Measurements from ENCODE around the gene ZGPAT. TPM values are rescaled to one million over a fixed set of nuclear protein-coding genes. Genes with fewer than 3 reads are reported as not detected.

ZGPAT gene
- total RNA-seq, 6 experiments from 2014 or later: 18.7 to 68.9 (median 31.9) TPM

DNA sequence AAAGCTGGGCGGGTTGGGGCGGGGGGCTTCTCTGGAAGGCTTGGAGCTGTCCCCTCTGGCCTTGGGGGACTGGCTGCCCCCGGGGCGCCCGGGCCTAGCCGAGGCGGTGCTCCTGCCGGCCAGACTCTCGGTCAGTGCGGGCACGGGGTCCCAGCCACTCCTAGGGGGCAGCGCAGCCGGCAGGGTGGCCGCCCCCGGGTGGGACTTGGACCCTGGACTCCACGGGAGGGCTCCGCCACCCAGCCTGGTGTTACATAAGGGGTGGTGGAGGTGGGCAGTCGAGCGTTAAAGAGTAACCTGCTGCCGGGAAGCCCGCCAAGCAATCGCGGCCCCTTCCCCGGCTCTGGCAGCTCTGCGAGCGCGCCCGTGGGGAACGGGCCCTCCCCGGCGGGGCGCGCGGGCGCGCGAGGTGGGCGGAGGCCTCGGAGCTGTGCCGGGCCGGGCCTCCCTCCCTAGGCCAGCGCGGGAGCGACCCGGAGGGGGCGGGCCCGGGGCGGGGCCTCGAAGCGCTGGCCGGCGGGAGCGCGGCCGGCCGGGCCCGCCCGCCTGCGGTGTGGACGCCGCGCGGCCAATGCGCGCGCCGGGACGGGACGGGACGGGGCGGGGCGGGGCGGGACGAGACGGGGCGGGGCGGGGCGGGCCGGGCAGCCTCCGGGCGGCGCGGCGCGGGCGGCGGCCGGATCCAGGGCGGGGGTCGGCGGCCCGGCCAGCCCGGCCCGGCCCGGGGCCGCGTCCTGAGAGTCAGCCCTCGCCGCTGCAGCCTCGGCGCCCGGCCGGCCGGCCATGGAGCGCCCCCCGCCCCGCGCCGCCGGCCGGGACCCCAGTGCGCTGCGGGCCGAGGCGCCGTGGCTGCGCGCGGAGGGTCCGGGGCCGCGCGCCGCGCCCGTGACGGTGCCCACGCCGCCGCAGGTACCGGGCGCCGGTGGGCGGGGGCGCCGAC, 31.6 kb downstream of the ZGPAT start, which contains the start of gene SLC2A4RG:
Gene SLC2A4RG, plus strand, starts transcription at position 647 of the 940 bp plus-strand sequence. Its CDS starts 137 bp downstream, at position 784.
- Histone ChIP-seq H3K9me3 (no peaks in the 10 kb centered on the region), H3K4me3 (peak within 1 kb of the TSS; percentile 65 to 92 (median 75)), H3K27ac (peak within 1 kb of the TSS; percentile 59 to 92 (median 67)), H3K4me1 (peaks cover 0 to 28% (median 12%) of the 10 kb centered on the region in 4 donors), H3K36me3 (peaks cover 0 to 17% (median 7%) of the 10 kb centered on the region in 4 donors), H3K27me3 (no peaks in the 10 kb centered on the region)
- peak; percentile 12 for TF ChIP-seq POLR2A (IDR thresholded peaks at IDR 0.05)
- no peak for TF ChIP-seq CTCF (IDR thresholded peaks at IDR 0.05)
- 0% methylated on average over 3 of the region's 136 CpGs for WGBS (ENCODE audit: insufficient coverage, low coverage, low lambda C conversion rate, missing lambda C conversion rate)
- DNase-seq (peak; percentile 90 to 96 (median 95)), ATAC-seq (peak; percentile 26 to 58 (median 39))
- intact Hi-C loops (cut with DNase I): no loop called here

- Histone ChIP-seq H3K36me3 (peaks cover 0 to 17% (median 7%) of the 10 kb centered on the region in 4 donors), H3K4me1 (peaks cover 0 to 28% (median 12%) of the 10 kb centered on the region in 4 donors), H3K27ac (peak overlapping the region; percentile 41 to 92 (median 59)), H3K4me3 (peak overlapping the region; percentile 48 to 85 (median 68)), H3K9me3 (no peaks in the 10 kb centered on the region), H3K27me3 (no peaks in the 10 kb centered on the region)
- TF ChIP-seq POLR2A (IDR thresholded peaks at IDR 0.05) (no peak), CTCF (IDR thresholded peaks at IDR 0.05) (no peak)
- peak; percentile 51 to 75 (median 73) for DNase-seq
- intact Hi-C loops (cut with DNase I): no loop called here
- ATAC-seq: peak in 1 of 4 donors; percentile 1
- WGBS (ENCODE audit: insufficient coverage, low coverage, low lambda C conversion rate, missing lambda C conversion rate): 0% methylated on average over 9 of the region's 80 CpGs
Measured at GRCh38 chr20:63740070-63740626, 32.3 kb downstream of the ZGPAT start.

DNA sequence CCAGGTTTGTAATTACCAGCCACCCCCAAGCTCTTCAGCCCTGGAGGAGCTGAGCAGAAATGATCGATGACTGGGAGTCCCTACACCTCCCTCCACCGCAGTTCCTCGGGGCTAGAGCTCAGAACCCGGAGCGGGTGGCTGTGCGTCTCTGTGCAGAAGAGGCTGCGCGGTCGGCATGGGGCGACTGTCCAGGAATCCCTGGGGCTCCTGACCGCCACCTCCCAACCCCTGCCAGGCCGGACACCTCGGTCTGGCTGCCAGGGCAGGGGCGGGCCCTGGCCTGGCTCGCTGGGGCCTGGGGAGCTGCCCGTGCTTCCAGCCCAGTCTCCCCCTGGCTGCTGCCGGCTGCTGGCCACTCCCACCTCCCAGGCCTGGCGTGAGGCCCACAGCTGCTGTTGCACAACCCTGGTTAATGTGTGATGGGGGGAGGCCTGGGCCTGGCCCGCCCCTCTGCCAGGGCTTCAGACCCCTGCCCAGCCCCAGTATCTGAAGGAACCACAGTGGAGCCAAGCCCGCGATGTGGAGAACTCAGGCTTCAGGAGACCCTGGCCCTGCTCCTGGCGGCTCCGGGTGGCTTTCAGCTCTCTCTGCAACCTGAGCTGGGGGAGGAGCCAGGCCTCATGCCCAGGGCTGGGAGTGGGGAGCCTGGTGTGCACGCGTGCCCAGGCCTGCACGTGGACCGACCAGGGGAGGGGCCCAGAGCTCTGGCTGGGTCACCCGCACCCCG, 33.0 kb downstream of the ZGPAT start:
- H3K36me3 ChIP-seq: peaks cover 0 to 17% (median 7%) of the 10 kb centered on the region in 4 donors
- peaks cover 0 to 28% (median 12%) of the 10 kb centered on the region in 4 donors for H3K4me1 ChIP-seq
- ATAC-seq (peak; percentile 55 to 75 (median 66)), DNase-seq (peak; percentile 94 to 98 (median 96))
- intact Hi-C loops (cut with DNase I): no loop called here
- H3K4me3 ChIP-seq: peak overlapping the region; percentile 48 to 85 (median 68)
- H3K27me3 ChIP-seq: no peaks in the 10 kb centered on the region
- peak overlapping the region; percentile 41 to 92 (median 59) for H3K27ac ChIP-seq
- H3K9me3 ChIP-seq: no peaks in the 10 kb centered on the region
- WGBS (ENCODE audit: insufficient coverage, low coverage, low lambda C conversion rate, missing lambda C conversion rate): 0% methylated on average over 3 of the region's 29 CpGs
- TF ChIP-seq POLR2A (IDR thresholded peaks at IDR 0.05) (peak; percentile 59), CTCF (IDR thresholded peaks at IDR 0.05) (peak; percentile 9 to 23 (median 18))

DNA sequence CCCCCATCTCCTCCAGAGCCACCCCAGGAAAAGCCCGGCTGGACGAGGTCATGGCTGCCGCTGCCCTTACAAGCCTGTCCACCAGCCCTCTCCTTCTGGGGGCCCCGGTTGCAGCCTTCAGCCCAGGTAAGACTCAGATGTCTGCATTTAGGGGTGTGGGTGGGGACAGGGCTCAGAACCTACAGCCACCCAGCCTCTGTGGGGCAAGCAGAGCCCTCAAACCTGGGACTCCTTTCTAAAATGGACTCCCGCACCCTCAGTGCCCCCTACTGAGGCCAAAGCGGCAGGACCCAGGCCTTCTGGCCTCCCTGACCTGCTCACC, 33.5 kb downstream of the ZGPAT start:
- H3K36me3 ChIP-seq: peaks cover 0 to 14% (median 7%) of the 10 kb centered on the region in 4 donors
- no peaks in the 10 kb centered on the region for H3K27me3 ChIP-seq
- ATAC-seq (no peak), DNase-seq (peak in 1 of 3 donors; percentile 35)
- H3K4me1 ChIP-seq: peaks cover 0 to 28% (median 12%) of the 10 kb centered on the region in 4 donors
- H3K27ac ChIP-seq: peak overlapping the region in 1 of 3 donors; percentile 92
- TF ChIP-seq POLR2A (IDR thresholded peaks at IDR 0.05): no peak
- WGBS (ENCODE audit: insufficient coverage, low coverage, low lambda C conversion rate, missing lambda C conversion rate): no CpG with 5 or more reads among the region's 6 CpGs
- intact Hi-C loops (cut with DNase I): no loop called here
- no peaks in the 10 kb centered on the region for H3K9me3 ChIP-seq
- H3K4me3 ChIP-seq: peak overlapping the region; percentile 48 to 85 (median 68)

Measured in right lobe of liver (tissue), 6 donors.